ENCODE data around the gene GGT6. TPM values are rescaled to one million over a fixed set of nuclear protein-coding genes. Genes with fewer than 3 reads are reported as not detected.

The GGT6 gene
- polyA plus RNA-seq, 3 donors = not detected

GRCh38 chr17:4509401-4509800 lies 51.0 kb downstream of the GGT6 start:
- Histone ChIP-seq H3K4me2 (replicated peaks; ENCODE audit: extremely low read depth, low read length, poor library complexity, severe bottlenecking) (no peak overlapping the region), H3K9ac (ENCODE audit: insufficient read depth, low read length, poor library complexity, severe bottlenecking) (no peak overlapping the region)
- intact Hi-C loops (cut with micrococcal nuclease) = no loop called here

GRCh38 chr17:4508207-4508606 lies 52.2 kb downstream of the GGT6 start:
- DNase-seq = no peak
- H3K9me3 ChIP-seq (replicated peaks in 1 of 2; ENCODE audit: control insufficient read depth in 1 of 2, insufficient read depth in 1 of 2, low read length in 2 of 2) = no peaks in the 10 kb centered on the region
- no peaks in the 10 kb centered on the region for H3K79me2 ChIP-seq (ENCODE audit: insufficient read depth, low read length)
- no peaks in the 10 kb centered on the region for H3K36me3 ChIP-seq (replicated peaks in 1 of 2; ENCODE audit: control insufficient read depth in 1 of 2, insufficient read depth in 2 of 2, low read length in 2 of 2)
- H3K4me3 ChIP-seq (replicated peaks in 1 of 3; ENCODE audit: low read depth in 2 of 3, low read length in 3 of 3) = no peak overlapping the region
- WGBS (ENCODE audit: insufficient coverage) = 51% methylated on average over 3 of the region's 3 CpGs
- no peak overlapping the region for H2AFZ ChIP-seq (ENCODE audit: insufficient read depth, low read depth, low read length, poor library complexity, severe bottlenecking)
- no peaks in the 10 kb centered on the region for H3K27me3 ChIP-seq (ENCODE audit: control insufficient read depth in 2 of 2, insufficient read depth in 2 of 2, low read length in 2 of 2)
- no peaks in the 10 kb centered on the region for H3K9me3 Mint-ChIP-seq
- H3K4me2 ChIP-seq (replicated peaks; ENCODE audit: extremely low read depth, low read length, poor library complexity, severe bottlenecking) = no peak overlapping the region
- peaks cover 22 to 29% of the 10 kb centered on the region in 2 donors for H3K4me1 ChIP-seq (ENCODE audit: control insufficient read depth in 1 of 2, insufficient read depth in 2 of 2, low read length in 2 of 2)
- no peak overlapping the region for H3K27ac ChIP-seq (ENCODE audit: low read depth in 1 of 2, low read length in 2 of 2)
- no peaks in the 10 kb centered on the region for H4K20me1 ChIP-seq (ENCODE audit: insufficient read depth, low read length)
- H3K27ac Mint-ChIP-seq = no peak overlapping the region
- H3K4me3 Mint-ChIP-seq = no peak overlapping the region
- H3K4me1 Mint-ChIP-seq = peaks cover 41% of the 10 kb centered on the region
- TF ChIP-seq CTCF (IDR thresholded peaks at IDR 0.05) = no peak
- intact Hi-C loops (cut with micrococcal nuclease) = no loop called here
- no peaks in the 10 kb centered on the region for H3K36me3 Mint-ChIP-seq
- no peak overlapping the region for H3K9ac ChIP-seq (ENCODE audit: insufficient read depth, low read length, poor library complexity, severe bottlenecking)
- H3K27me3 Mint-ChIP-seq (ENCODE audit: low read depth in 3 of 3) = peaks cover 10 to 31% (median 12%) of the 10 kb centered on the region in 3 donors

More at GRCh38 chr17:4509401-4509800, 51.0 kb downstream of the GGT6 start:
- Histone ChIP-seq H2AFZ (ENCODE audit: insufficient read depth, low read depth, low read length, poor library complexity, severe bottlenecking) (no peak overlapping the region), H4K20me1 (ENCODE audit: insufficient read depth, low read length) (no peaks in the 10 kb centered on the region), H3K27ac (ENCODE audit: low read depth in 1 of 2, low read length in 2 of 2) (no peak overlapping the region), H3K27me3 (ENCODE audit: control insufficient read depth in 2 of 2, insufficient read depth in 2 of 2, low read length in 2 of 2) (no peaks in the 10 kb centered on the region), H3K4me1 (ENCODE audit: control insufficient read depth in 1 of 2, insufficient read depth in 2 of 2, low read length in 2 of 2) (peaks cover 20 to 24% of the 10 kb centered on the region in 2 donors), H3K9me3 (replicated peaks in 1 of 2; ENCODE audit: control insufficient read depth in 1 of 2, insufficient read depth in 1 of 2, low read length in 2 of 2) (no peaks in the 10 kb centered on the region), H3K4me3 (replicated peaks in 1 of 3; ENCODE audit: low read depth in 2 of 3, low read length in 3 of 3) (no peak overlapping the region), H3K36me3 (replicated peaks in 1 of 2; ENCODE audit: control insufficient read depth in 1 of 2, insufficient read depth in 2 of 2, low read length in 2 of 2) (no peaks in the 10 kb centered on the region), H3K79me2 (ENCODE audit: insufficient read depth, low read length) (no peaks in the 10 kb centered on the region)
- no peak for TF ChIP-seq CTCF (IDR thresholded peaks at IDR 0.05)
- H3K27me3 Mint-ChIP-seq (ENCODE audit: low read depth in 3 of 3) = peaks cover 10 to 27% (median 12%) of the 10 kb centered on the region in 3 donors
- peak overlapping the region in 1 of 2 donors; percentile 51 for H3K4me3 Mint-ChIP-seq
- H3K4me1 Mint-ChIP-seq = peaks cover 35% of the 10 kb centered on the region
- DNase-seq = no peak
- H3K9me3 Mint-ChIP-seq = no peaks in the 10 kb centered on the region
- H3K27ac Mint-ChIP-seq = no peak overlapping the region
- H3K36me3 Mint-ChIP-seq = no peaks in the 10 kb centered on the region
- 14% methylated on average over 7 of the region's 8 CpGs for WGBS (ENCODE audit: insufficient coverage)

Data from CD14-positive monocyte (primary cell).